GM23338 (cell line): ENCODE results near the gene TRIM63. TPM values are rescaled to one million over a fixed set of nuclear protein-coding genes. Genes with fewer than 3 reads are reported as not detected.

ENCODE experiments used
- ATAC-seq: fragments of 200-7000 bp; cut with Tn5 transposase; 3 replicates; pipeline ENCODE4 v1.9.1; 2020
- DNase-seq: peaks from one replicate; pipeline ENCODE4 v3.0.0-alpha.2; 2015; ENCODE audit warnings: low spot score
- H2AFZ ChIP-seq: fragments of 200-600 bp; sonication (generic); 2 replicates; pipeline ENCODE4 v1.8.0; 2016; ENCODE audit warnings: antibody characterized with exemption, mild to moderate bottlenecking, moderate library complexity
- H3F3A ChIP-seq: fragments of 200-600 bp; sonication (generic); replicated peaks from 2 replicates; pipeline ENCODE4 v1.8.0; 2017; ENCODE audit warnings: antibody characterized with exemption, mixed run types, low read depth
- H3K27ac ChIP-seq: fragments of 200-600 bp; sonication (generic); 2 replicates; pipeline ENCODE4 v1.6.1; 2016; ENCODE audit warnings: low read depth
- H3K27me3 ChIP-seq: fragments of 200-600 bp; sonication (generic); 2 replicates; pipeline ENCODE4 v1.8.0; 2016; ENCODE audit warnings: mild to moderate bottlenecking, mixed run types, moderate library complexity; ENCODE audit not compliant: insufficient read depth
- H3K36me3 ChIP-seq: fragments of 200-600 bp; sonication (generic); 2 replicates; pipeline ENCODE4 v1.8.0; 2016; ENCODE audit warnings: mild to moderate bottlenecking; ENCODE audit not compliant: insufficient read depth
- H3K4me1 ChIP-seq: fragments of 200-600 bp; sonication (generic); 2 replicates; pipeline ENCODE4 v1.8.0; 2016; ENCODE audit warnings: mild to moderate bottlenecking, moderate library complexity; ENCODE audit not compliant: insufficient read depth
- H3K4me2 ChIP-seq: fragments of 200-600 bp; sonication (generic); 2 replicates; pipeline ENCODE4 v1.7.1; 2017; ENCODE audit warnings: mixed run types
- H3K4me3 ChIP-seq: fragments of 200-600 bp; sonication (generic); 2 replicates; pipeline ENCODE4 v1.6.1; 2016; ENCODE audit warnings: mixed run types
- H3K79me2 ChIP-seq: fragments of 200-600 bp; sonication (generic); replicated peaks from 2 replicates; pipeline ENCODE4 v1.8.0; 2017; ENCODE audit warnings: mild to moderate bottlenecking; ENCODE audit not compliant: insufficient read depth
- H3K9me2 ChIP-seq: fragments of 200-600 bp; sonication (generic); 2 replicates; pipeline ENCODE4 v1.8.0; 2017; ENCODE audit not compliant: insufficient read depth
- H4K20me1 ChIP-seq: fragments of 200-600 bp; sonication (generic); replicated peaks from 2 replicates; pipeline ENCODE4 v1.8.0; 2017; ENCODE audit warnings: mild to moderate bottlenecking; ENCODE audit not compliant: insufficient read depth
- H3K27ac Mint-ChIP-seq: 2 replicates; pipeline ENCODE4 v1.8.0; 2020; ENCODE audit warnings: inconsistent platforms, mild to moderate bottlenecking, moderate library complexity, mixed read lengths
- H3K27me3 Mint-ChIP-seq: 3 replicates; pipeline ENCODE4 v1.8.0; 2022; ENCODE audit warnings: low read depth, mild to moderate bottlenecking, moderate library complexity, mixed read lengths, inconsistent platforms; ENCODE audit not compliant: insufficient read depth, poor library complexity
- H3K36me3 Mint-ChIP-seq: 3 replicates; pipeline ENCODE4 v1.8.0; 2021; ENCODE audit warnings: low read depth, mild to moderate bottlenecking, inconsistent platforms, moderate library complexity, mixed read lengths
- H3K4me1 Mint-ChIP-seq: 3 replicates; pipeline ENCODE4 v1.8.0; 2020; ENCODE audit warnings: mild to moderate bottlenecking, inconsistent platforms, mixed read lengths
- H3K4me3 Mint-ChIP-seq: 3 replicates; pipeline ENCODE4 v1.8.0; 2021; ENCODE audit warnings: moderate library complexity, mild to moderate bottlenecking, inconsistent platforms, mixed read lengths
- H3K9me3 Mint-ChIP-seq: 3 replicates; pipeline ENCODE4 v1.8.0; 2020; ENCODE audit warnings: moderate library complexity, mild to moderate bottlenecking, inconsistent platforms, mixed read lengths
- CREB1 ChIP-seq: fragments of 250-450 bp; sonication (Bioruptor Pico); IDR thresholded peaks from 2 replicates; pipeline ENCODE4 v1.5.0; 2020; ENCODE audit warnings: low read depth, mild to moderate bottlenecking, moderate library complexity
- CTCF ChIP-seq, 2 experiments: fragments of 200-600 bp in 1 of 2; sonication (generic) in 1 of 2; conservative IDR thresholded peaks; 2 replicates each; pipeline versions ENCODE4 v1.5.1 to v1.6.1; 2016 to 2017; ENCODE audit warnings: antibody characterized with exemption in 2 of 2, low read depth in 2 of 2, mild to moderate bottlenecking in 2 of 2, moderate library complexity in 1 of 2
- EZH2 ChIP-seq: fragments of 200-600 bp; sonication (generic); IDR thresholded peaks from one replicate; pipeline ENCODE4 v1.8.0; 2017; ENCODE audit warnings: antibody characterized with exemption, mild to moderate bottlenecking, low read depth; ENCODE audit not compliant: unreplicated experiment
- EZH2phosphoT487 ChIP-seq: fragments of 200-600 bp; sonication (generic); IDR thresholded peaks from one replicate; pipeline ENCODE4 v1.8.1; 2018; ENCODE audit warnings: antibody characterized with exemption; ENCODE audit not compliant: unreplicated experiment
- JUNB ChIP-seq: IDR thresholded peaks from one replicate; pipeline ENCODE4 v1.6.1; 2016; ENCODE audit warnings: antibody characterized with exemption; ENCODE audit not compliant: unreplicated experiment
- polyA plus RNA-seq: library from polyadenylated mRNA; unstranded; fragments of >200 nt; fragmentation: Nextera tagmentation; extraction: Ambion mirVana; gene quantifications from 2 replicates; pipeline ENCODE4 v1.2.1, GENCODE V29; 2016
- total RNA-seq: library from RNA; depleted of rRNA; stranded (reverse); fragments of >200 nt; shearing (Covaris generic); gene quantifications from 2 replicates; pipeline ENCODE4 v1.2.3, GENCODE V29; 2014
- TF ChIP-seq, protein P1 (sequence below): fragments of 250-450 bp; sonication (Bioruptor Pico); IDR thresholded peaks from 2 replicates; pipeline ENCODE4 v1.5.0; 2020; ENCODE audit warnings: mild to moderate bottlenecking, moderate library complexity
- TF ChIP-seq, protein P2 (sequence below): IDR thresholded peaks from 2 replicates; pipeline ENCODE4 v1.6.1; 2016; ENCODE audit warnings: antibody characterized with exemption

Gene TRIM63
- total and polyA plus RNA-seq, 2 experiments from 2014 or later: 0.17 TPM; not detected in 1

GRCh38 chr1:26029054-26029863 is 38.2 kb downstream of the TRIM63 start (continued):
- TF ChIP-seq, protein P1, sequence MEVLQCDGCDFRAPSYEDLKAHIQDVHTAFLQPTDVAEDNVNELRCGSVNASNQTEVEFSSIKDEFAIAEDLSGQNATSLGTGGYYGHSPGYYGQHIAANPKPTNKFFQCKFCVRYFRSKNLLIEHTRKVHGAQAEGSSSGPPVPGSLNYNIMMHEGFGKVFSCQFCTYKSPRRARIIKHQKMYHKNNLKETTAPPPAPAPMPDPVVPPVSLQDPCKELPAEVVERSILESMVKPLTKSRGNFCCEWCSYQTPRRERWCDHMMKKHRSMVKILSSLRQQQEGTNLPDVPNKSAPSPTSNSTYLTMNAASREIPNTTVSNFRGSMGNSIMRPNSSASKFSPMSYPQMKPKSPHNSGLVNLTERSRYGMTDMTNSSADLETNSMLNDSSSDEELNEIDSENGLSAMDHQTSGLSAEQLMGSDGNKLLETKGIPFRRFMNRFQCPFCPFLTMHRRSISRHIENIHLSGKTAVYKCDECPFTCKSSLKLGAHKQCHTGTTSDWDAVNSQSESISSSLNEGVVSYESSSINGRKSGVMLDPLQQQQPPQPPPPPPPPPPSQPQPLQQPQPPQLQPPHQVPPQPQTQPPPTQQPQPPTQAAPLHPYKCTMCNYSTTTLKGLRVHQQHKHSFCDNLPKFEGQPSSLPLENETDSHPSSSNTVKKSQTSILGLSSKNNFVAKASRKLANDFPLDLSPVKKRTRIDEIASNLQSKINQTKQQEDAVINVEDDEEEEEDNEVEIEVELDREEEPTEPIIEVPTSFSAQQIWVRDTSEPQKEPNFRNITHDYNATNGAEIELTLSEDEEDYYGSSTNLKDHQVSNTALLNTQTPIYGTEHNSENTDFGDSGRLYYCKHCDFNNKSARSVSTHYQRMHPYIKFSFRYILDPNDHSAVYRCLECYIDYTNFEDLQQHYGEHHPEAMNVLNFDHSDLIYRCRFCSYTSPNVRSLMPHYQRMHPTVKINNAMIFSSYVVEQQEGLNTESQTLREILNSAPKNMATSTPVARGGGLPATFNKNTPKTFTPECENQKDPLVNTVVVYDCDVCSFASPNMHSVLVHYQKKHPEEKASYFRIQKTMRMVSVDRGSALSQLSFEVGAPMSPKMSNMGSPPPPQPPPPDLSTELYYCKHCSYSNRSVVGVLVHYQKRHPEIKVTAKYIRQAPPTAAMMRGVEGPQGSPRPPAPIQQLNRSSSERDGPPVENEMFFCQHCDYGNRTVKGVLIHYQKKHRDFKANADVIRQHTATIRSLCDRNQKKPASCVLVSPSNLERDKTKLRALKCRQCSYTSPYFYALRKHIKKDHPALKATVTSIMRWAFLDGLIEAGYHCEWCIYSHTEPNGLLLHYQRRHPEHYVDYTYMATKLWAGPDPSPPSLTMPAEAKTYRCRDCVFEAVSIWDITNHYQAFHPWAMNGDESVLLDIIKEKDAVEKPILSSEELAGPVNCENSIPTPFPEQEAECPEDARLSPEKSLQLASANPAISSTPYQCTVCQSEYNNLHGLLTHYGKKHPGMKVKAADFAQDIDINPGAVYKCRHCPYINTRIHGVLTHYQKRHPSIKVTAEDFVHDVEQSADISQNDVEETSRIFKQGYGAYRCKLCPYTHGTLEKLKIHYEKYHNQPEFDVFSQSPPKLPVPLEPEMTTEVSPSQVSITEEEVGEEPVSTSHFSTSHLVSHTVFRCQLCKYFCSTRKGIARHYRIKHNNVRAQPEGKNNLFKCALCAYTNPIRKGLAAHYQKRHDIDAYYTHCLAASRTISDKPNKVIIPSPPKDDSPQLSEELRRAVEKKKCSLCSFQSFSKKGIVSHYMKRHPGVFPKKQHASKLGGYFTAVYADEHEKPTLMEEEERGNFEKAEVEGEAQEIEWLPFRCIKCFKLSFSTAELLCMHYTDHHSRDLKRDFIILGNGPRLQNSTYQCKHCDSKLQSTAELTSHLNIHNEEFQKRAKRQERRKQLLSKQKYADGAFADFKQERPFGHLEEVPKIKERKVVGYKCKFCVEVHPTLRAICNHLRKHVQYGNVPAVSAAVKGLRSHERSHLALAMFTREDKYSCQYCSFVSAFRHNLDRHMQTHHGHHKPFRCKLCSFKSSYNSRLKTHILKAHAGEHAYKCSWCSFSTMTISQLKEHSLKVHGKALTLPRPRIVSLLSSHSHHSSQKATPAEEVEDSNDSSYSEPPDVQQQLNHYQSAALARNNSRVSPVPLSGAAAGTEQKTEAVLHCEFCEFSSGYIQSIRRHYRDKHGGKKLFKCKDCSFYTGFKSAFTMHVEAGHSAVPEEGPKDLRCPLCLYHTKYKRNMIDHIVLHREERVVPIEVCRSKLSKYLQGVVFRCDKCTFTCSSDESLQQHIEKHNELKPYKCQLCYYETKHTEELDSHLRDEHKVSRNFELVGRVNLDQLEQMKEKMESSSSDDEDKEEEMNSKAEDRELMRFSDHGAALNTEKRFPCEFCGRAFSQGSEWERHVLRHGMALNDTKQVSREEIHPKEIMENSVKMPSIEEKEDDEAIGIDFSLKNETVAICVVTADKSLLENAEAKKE (CRISPR knock-in tag): no peak
- no peak for TF ChIP-seq EZH2
- TF ChIP-seq, protein P2, sequence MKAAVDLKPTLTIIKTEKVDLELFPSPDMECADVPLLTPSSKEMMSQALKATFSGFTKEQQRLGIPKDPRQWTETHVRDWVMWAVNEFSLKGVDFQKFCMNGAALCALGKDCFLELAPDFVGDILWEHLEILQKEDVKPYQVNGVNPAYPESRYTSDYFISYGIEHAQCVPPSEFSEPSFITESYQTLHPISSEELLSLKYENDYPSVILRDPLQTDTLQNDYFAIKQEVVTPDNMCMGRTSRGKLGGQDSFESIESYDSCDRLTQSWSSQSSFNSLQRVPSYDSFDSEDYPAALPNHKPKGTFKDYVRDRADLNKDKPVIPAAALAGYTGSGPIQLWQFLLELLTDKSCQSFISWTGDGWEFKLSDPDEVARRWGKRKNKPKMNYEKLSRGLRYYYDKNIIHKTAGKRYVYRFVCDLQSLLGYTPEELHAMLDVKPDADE: no peak
- no peak for TF ChIP-seq JUNB
- TF ChIP-seq EZH2phosphoT487: no peak

DNA sequence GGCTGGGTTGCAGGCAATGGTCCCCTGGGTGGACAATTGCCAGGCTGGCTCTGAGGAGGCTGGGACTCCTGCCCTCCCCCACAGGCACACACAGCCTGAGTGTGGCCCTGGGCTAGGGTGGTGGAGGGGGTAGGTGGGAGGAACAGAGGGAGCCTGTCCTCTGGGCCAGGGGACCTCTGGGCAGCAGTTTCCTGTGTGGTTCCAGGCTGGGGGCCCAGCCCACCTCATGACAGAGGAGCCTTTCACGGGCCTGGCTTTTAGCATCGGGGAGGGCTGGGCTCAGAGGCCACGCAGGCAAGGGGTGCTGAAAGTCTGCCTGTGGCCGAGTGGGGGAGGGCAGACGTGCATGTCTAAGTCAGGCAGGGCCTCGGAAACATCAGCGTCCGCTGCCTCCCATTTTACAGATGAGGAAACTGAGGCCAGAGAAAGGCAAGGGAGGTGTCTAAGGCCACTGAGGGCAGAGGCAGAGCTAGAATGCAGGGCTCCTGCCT is 38.9 kb downstream of the TRIM63 start:
- Mint-ChIP-seq H3K4me1 (0 out of 3 replicates have a peak, but pooled peaks cover 2% of the 10 kb centered on the region), H3K27me3 (peaks cover 10% of the 10 kb centered on the region), H3K36me3 (no peaks in the 10 kb centered on the region), H3K4me3 (no peak overlapping the region), H3K9me3 (no peaks in the 10 kb centered on the region), H3K27ac (no peak overlapping the region)
- Histone ChIP-seq H3K4me3 (no peak overlapping the region), H2AFZ (no peak overlapping the region), H3K4me1 (no peaks in the 10 kb centered on the region), H3K79me2 (no peaks in the 10 kb centered on the region), H4K20me1 (no peaks in the 10 kb centered on the region), H3K4me2 (no peak overlapping the region), H3K36me3 (no peaks in the 10 kb centered on the region), H3K9me2 (no peaks in the 10 kb centered on the region), H3K27me3 (peaks cover 3% of the 10 kb centered on the region; the same call in 1 of the 2 replicates), H3F3A (no peaks in the 10 kb centered on the region), H3K27ac (no peak overlapping the region)
- ATAC-seq (no peak), DNase-seq (no peak)
- TF ChIP-seq CTCF (conservative IDR thresholded peaks at IDR 0.05; ENCODE audit: low read depth in 2 of 2) (no peak), EZH2 (no peak), CREB1 (no peak)
